AG09319 (cell line): ENCODE data around the gene OTUD1.

Source experiments
- DNase-seq: peaks from one replicate; pipeline ENCODE4 v3.0.0-alpha.2; 2010; ENCODE audit warnings: low read depth; ENCODE audit errors: extremely low read depth
- CTCF ChIP-seq: IDR thresholded peaks from 2 replicates; pipeline ENCODE4 v1.5.1; 2011; ENCODE audit warnings: low read depth, mild to moderate bottlenecking, inconsistent platforms, low read length, moderate library complexity

Gene OTUD1

GRCh38 chr10:23448802-23449570 lies 10.1 kb downstream of the OTUD1 start:
- DNase-seq = no peak

GRCh38 chr10:23452033-23452655 lies 13.3 kb downstream of the OTUD1 start:
- no peak for TF ChIP-seq CTCF
- no peak for DNase-seq

More at GRCh38 chr10:23448802-23449570, 10.1 kb downstream of the OTUD1 start:
- TF ChIP-seq CTCF = no peak

- no peak for DNase-seq
- no peak for TF ChIP-seq CTCF
Measured at GRCh38 chr10:23453465-23453864, 14.6 kb downstream of the OTUD1 start.

GRCh38 chr10:23457632-23458417 lies 18.9 kb downstream of the OTUD1 start:
- no peak for DNase-seq
- no peak for TF ChIP-seq CTCF

- TF ChIP-seq CTCF = no peak
- no peak for DNase-seq
Measured at GRCh38 chr10:23459308-23459939, 20.5 kb downstream of the OTUD1 start.

GRCh38 chr10:23461557-23461956 lies 22.7 kb downstream of the OTUD1 start:
- DNase-seq = no peak
- TF ChIP-seq CTCF = no peak
